HepG2 (cell line): Measurements from ENCODE around the gene EVA1C. TPM values are rescaled to one million over a fixed set of nuclear protein-coding genes. Genes with fewer than 3 reads are reported as not detected.

Experiments
- ATAC-seq: fragments of 200-7000 bp; cut with Tn5 transposase; 3 replicates; pipeline ENCODE4 v1.9.1; 2020; ENCODE audit warnings: mild to moderate bottlenecking, moderate library complexity
- BruUV-seq: library from RNA; stranded (reverse); fragments of 400-500 nt; replicated peaks from 2 replicates; lab custom pipeline; 2021; lab: Mats Ljungman, UMichigan
- CTCF ChIA-PET: fragments of 300-600 bp; formaldehyde crosslinking; extraction: SDS; loops from one replicate; lab custom pipeline; 2021; ENCODE audit warnings: low total read pairs, inconsistent platforms, low intra/inter-chr PET ratio; lab: Yijun Ruan, JAX
- POLR2A ChIA-PET: fragments of 350-600 bp; sonication (Branson Sonifier 250); formaldehyde crosslinking; loops from one replicate; lab custom pipeline; 2020; ENCODE audit warnings: antibody characterized with exemption, inconsistent platforms; lab: Yijun Ruan, JAX
- DNase-seq: peaks from one replicate; pipeline ENCODE4 v3.0.0-alpha.2; 2015; ENCODE audit warnings: low spot score
- FAIRE-seq: peaks from 3 replicates; lab custom pipeline; 2011; peaks lifted over from hg19 to GRCh38; lab: Jason Lieb, UNC
- H2AFZ ChIP-seq: one replicate; pipeline ENCODE4 v1.6.1; 2011; ENCODE audit warnings: low read length, inconsistent platforms
- H3K27ac ChIP-seq: fragments of 300-600 bp; 3 replicates; pipeline ENCODE4 v1.8.0; 2011; ENCODE audit warnings: mixed run types, mild to moderate bottlenecking, mixed read lengths, low read length, inconsistent platforms; ENCODE audit not compliant: insufficient read depth; ENCODE audit errors: extremely low read length
- H3K27me3 ChIP-seq, 2 experiments: fragments of 200-600 bp in 1 of 2; 2 replicates in 1 of 2; 3 replicates in 1 of 2; pipeline versions ENCODE4 v1.6.0 to v1.8.0; 2011; ENCODE audit warnings: low read length in 2 of 2, mild to moderate bottlenecking in 2 of 2, moderate library complexity in 2 of 2, inconsistent platforms in 1 of 2; ENCODE audit not compliant: insufficient read depth in 2 of 2, control insufficient read depth in 1 of 2
- H3K36me3 ChIP-seq, 2 experiments: fragments of 200-600 bp in 1 of 2; replicated peaks in 1 of 2; 2 replicates in 1 of 2; 3 replicates in 1 of 2; pipeline versions ENCODE4 v1.5.1 to v1.8.0; 2011; ENCODE audit warnings: low read length in 2 of 2, inconsistent platforms in 1 of 2; ENCODE audit not compliant: insufficient read depth in 2 of 2, control insufficient read depth in 1 of 2
- H3K4me1 ChIP-seq: 2 replicates; pipeline ENCODE4 v1.5.1; 2012; ENCODE audit warnings: low read length, inconsistent platforms; ENCODE audit not compliant: insufficient read depth
- H3K4me2 ChIP-seq: 2 replicates; pipeline ENCODE4 v1.6.0; 2011; ENCODE audit warnings: low read depth, low read length, inconsistent platforms
- H3K4me3 ChIP-seq, 3 experiments: fragments of 200-600 bp in 1 of 3; sonication (generic), shearing (Covaris generic) in 1 of 3; replicated peaks in 1 of 3; 2 replicates each; pipeline ENCODE4 v1.5.1; 2011 to 2016; ENCODE audit warnings: low read length in 3 of 3, inconsistent platforms in 2 of 3, low read depth in 2 of 3, mild to moderate bottlenecking in 2 of 3, control low read depth in 1 of 3, mixed read lengths in 1 of 3; ENCODE audit not compliant: insufficient read depth in 1 of 3
- H3K79me2 ChIP-seq: one replicate; pipeline ENCODE4 v1.6.1; 2011; ENCODE audit warnings: low read length, inconsistent platforms; ENCODE audit not compliant: insufficient read depth
- H3K9ac ChIP-seq: 2 replicates; pipeline ENCODE4 v1.6.0; 2011; ENCODE audit warnings: mild to moderate bottlenecking, low read depth, low read length, inconsistent platforms; ENCODE audit not compliant: insufficient read depth
- H3K9me3 ChIP-seq: 2 replicates; pipeline ENCODE4 v1.5.1; 2012; ENCODE audit warnings: mild to moderate bottlenecking, low read length
- H4K20me1 ChIP-seq: 2 replicates; pipeline ENCODE4 v1.6.0; 2011; ENCODE audit warnings: inconsistent platforms, mild to moderate bottlenecking, low read length, moderate library complexity; ENCODE audit not compliant: insufficient read depth
- EZH2 ChIP-seq: conservative IDR thresholded peaks from 2 replicates; pipeline ENCODE4 v1.6.1; 2012; ENCODE audit warnings: mild to moderate bottlenecking, low read depth, low read length, moderate library complexity
- RXRA ChIP-seq: sonication (generic); formaldehyde crosslinking; IDR thresholded peaks from 2 replicates; pipeline ENCODE4 v1.5.1; 2020; ENCODE audit warnings: missing genetic modification reagents
- SNAPC5 ChIP-seq: sonication (generic); formaldehyde crosslinking; IDR thresholded peaks from 2 replicates; pipeline ENCODE4 v1.8.1; 2023; ENCODE audit warnings: mild to moderate bottlenecking, missing genetic modification reagents, borderline replicate concordance
- TRIM24 ChIP-seq: sonication (generic); formaldehyde crosslinking; IDR thresholded peaks from 2 replicates; pipeline ENCODE4 v1.8.0; 2022; ENCODE audit warnings: mild to moderate bottlenecking, missing genetic modification reagents
- ZBTB40 ChIP-seq, 2 experiments: fragments of 450-650 bp in 1 of 2; sonication (generic) in 1 of 2; formaldehyde crosslinking in 1 of 2; IDR thresholded peaks; 2 replicates each; pipeline versions ENCODE4 v1.6.1 to v1.8.0; 2016 to 2022; ENCODE audit warnings: antibody characterized with exemption in 1 of 2, mild to moderate bottlenecking in 1 of 2, missing genetic modification reagents in 1 of 2
- ZNF292 ChIP-seq: sonication (generic); formaldehyde crosslinking; IDR thresholded peaks from 2 replicates; pipeline ENCODE4 v1.8.1; 2022; ENCODE audit warnings: mild to moderate bottlenecking, low read depth, missing genetic modification reagents, borderline replicate concordance
- ZNF501 ChIP-seq: sonication (generic); formaldehyde crosslinking; IDR thresholded peaks from 2 replicates; pipeline ENCODE4 v1.5.1; 2020; ENCODE audit warnings: mild to moderate bottlenecking, moderate library complexity, missing genetic modification reagents
- ZNF761 ChIP-seq: sonication (generic); formaldehyde crosslinking; conservative IDR thresholded peaks from 2 replicates; pipeline ENCODE4 v1.4.0; 2020; ENCODE audit warnings: mild to moderate bottlenecking, missing genetic modification reagents
- ZNF850 ChIP-seq: sonication (generic); formaldehyde crosslinking; conservative IDR thresholded peaks from 2 replicates; pipeline ENCODE4 v1.9.0; 2021; ENCODE audit warnings: mild to moderate bottlenecking, missing genetic modification reagents
- ZSCAN30 ChIP-seq: sonication (generic); formaldehyde crosslinking; IDR thresholded peaks from 2 replicates; pipeline ENCODE4 v1.5.0; 2020; ENCODE audit warnings: mild to moderate bottlenecking, missing genetic modification reagents
- WGBS: methylation state at CpG from one replicate; pipeline ENCODE4 v1.1.6; 2017; ENCODE audit warnings: low lambda C conversion rate; 5-methylcytosine and 5-hydroxymethylcytosine counted together
- in situ Hi-C: cut with HindIII; loops from 2 replicates; pipeline ENCODE4 v1.10.0; 2017; ENCODE audit warnings: low pct_unique_long_range_greater_than_20kb; ENCODE audit not compliant: extremely low pct_ligation_motif_present
- intact Hi-C: fragments of 100-400 bp; cut with micrococcal nuclease; formaldehyde crosslinking; loops from one replicate; pipeline ENCODE4 v1.10.0; 2022; ENCODE audit not compliant: unreplicated experiment
- polyA plus RNA-seq, 8 experiments: library from polyadenylated mRNA; depleted of rRNA in 3 of 8; stranded (reverse) in 7 of 8; unstranded in 1 of 8; fragments of >200 nt; fragmentation: Illumina TruSeq in 4 of 8; extraction: Trizol in 4 of 8; gene quantifications; 2 replicates each; pipeline versions ENCODE4 v1.2.1 to v1.2.3, GENCODE V29; 2011 to 2016; ENCODE audit warnings: low read depth in 4 of 8, missing spikeins in 1 of 8, mixed read lengths in 1 of 8; ENCODE audit not compliant: insufficient read depth in 1 of 8
- total RNA-seq, 5 experiments: library from RNA; depleted of rRNA; stranded (reverse); fragments of >200 nt; fragmentation: Illumina TruSeq; extraction: Trizol; gene quantifications; 2 replicates each; pipeline ENCODE4 v1.2.3, GENCODE V29; 2016; ENCODE audit warnings: low read depth in 1 of 5

Gene EVA1C
- total and polyA plus RNA-seq, 2 of the 13 experiments (the other 11 are each of a cell fraction or from before 2014, with no cell fraction given) = 0.29 to 0.34 TPM

- Histone ChIP-seq H3K4me2 (no peak overlapping the region), H3K27me3 (no peaks in the 10 kb centered on the region), H2AFZ (no peak overlapping the region), H3K4me3 (no peak overlapping the region), H3K9me3 (no peaks in the 10 kb centered on the region), H3K79me2 (no peaks in the 10 kb centered on the region), H4K20me1 (no peaks in the 10 kb centered on the region), H3K4me1 (peaks cover 17% of the 10 kb centered on the region), H3K36me3 (no peaks in the 10 kb centered on the region), H3K9ac (no peak overlapping the region), H3K27ac (no peak overlapping the region)
- in situ Hi-C loops = no loop called here
- intact Hi-C loops = no loop called here
- no peak for ATAC-seq
- no peak for DNase-seq
- BruUV-seq = no TSS peak
- 84% methylated on average over 6 of the region's 6 CpGs for WGBS
- ChIA-PET CTCF (no interaction called here), POLR2A (no interaction called here)
- TF ChIP-seq SNAPC5 = no peak
- no peak for TF ChIP-seq ZSCAN30 (CRISPR knock-in tag)
- TF ChIP-seq TRIM24 (CRISPR knock-in tag) = no peak
- TF ChIP-seq EZH2 = no peak
- no peak for TF ChIP-seq RXRA (CRISPR knock-in tag)
- TF ChIP-seq ZNF850 (CRISPR knock-in tag) = no peak
- TF ChIP-seq ZBTB40 (IDR thresholded peaks at IDR 0.05) = no peak
- no peak for TF ChIP-seq ZBTB40 (CRISPR knock-in tag; IDR thresholded peaks at IDR 0.05)
- no peak for TF ChIP-seq ZNF501 (CRISPR knock-in tag)
- TF ChIP-seq ZNF292 (CRISPR knock-in tag) = no peak
- no peak for TF ChIP-seq ZNF761 (CRISPR knock-in tag)
- no peak for FAIRE-seq
Measured at GRCh38 chr21:32496568-32496967, 84.1 kb downstream of the EVA1C start.
